ENCODE data around the gene SNCB. TPM values are rescaled to one million over a fixed set of nuclear protein-coding genes. Genes with fewer than 3 reads are reported as not detected.

SNCB gene
- total RNA-seq, 1 donor from 2014 or later = not detected

DNA sequence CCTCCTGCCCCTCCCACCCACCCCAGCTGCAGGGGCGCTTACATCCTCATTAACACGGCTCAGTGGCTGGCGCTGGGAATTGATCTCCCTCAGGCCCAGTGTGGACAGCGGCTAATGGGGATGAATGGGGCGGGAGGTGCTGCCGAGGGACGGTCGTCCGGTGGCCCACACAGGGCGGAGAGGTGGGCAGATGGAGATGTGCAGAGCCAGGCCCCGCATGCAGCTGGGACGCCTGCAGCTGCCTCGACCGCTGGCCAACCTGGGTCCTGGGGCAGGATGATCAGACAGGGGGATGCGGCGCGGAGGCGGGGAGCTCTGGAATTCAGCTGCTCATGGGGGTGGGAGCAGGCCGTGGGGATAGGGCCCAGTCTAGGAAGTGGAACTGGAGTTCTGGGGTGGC, 34.6 kb upstream of the SNCB start:
- intact Hi-C loops (cut with DNase I) = no loop called here
- Histone ChIP-seq H3K27me3 (no peaks in the 10 kb centered on the region), H3K9me3 (no peaks in the 10 kb centered on the region)

DNA sequence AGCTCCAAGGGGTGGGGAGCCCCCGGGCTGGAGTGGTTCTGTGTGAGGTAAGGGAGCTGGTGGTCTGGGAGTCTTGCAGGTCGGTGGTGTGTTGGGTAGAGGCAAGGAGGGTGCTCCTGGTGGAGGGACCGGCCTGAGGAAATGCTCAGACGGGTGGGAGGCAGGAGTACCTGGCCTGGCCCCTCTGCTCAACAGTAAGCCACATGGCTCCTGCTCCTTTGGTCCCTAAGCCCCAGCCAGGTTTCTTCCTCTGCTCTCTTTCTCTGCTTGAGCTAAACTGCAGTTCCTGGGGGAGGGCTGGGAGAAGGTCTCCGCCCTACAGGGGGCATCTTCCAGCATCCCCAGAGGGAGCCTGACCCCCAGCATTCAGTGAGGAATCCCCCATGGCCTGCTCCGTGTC, 34.1 kb upstream of the SNCB start:
- Histone ChIP-seq H3K4me1 (peaks cover 4% of the 10 kb centered on the region), H3K36me3 (no peaks in the 10 kb centered on the region), H3K4me3 (no peak overlapping the region), H3K27me3 (no peaks in the 10 kb centered on the region), H3K9me3 (no peaks in the 10 kb centered on the region), H3K27ac (no peak overlapping the region)
- no peak for TF ChIP-seq POLR2AphosphoS5 (IDR thresholded peaks at IDR 0.05; ENCODE audit: insufficient read depth in 1 of 2, low read depth in 1 of 2)
- TF ChIP-seq, protein P1, sequence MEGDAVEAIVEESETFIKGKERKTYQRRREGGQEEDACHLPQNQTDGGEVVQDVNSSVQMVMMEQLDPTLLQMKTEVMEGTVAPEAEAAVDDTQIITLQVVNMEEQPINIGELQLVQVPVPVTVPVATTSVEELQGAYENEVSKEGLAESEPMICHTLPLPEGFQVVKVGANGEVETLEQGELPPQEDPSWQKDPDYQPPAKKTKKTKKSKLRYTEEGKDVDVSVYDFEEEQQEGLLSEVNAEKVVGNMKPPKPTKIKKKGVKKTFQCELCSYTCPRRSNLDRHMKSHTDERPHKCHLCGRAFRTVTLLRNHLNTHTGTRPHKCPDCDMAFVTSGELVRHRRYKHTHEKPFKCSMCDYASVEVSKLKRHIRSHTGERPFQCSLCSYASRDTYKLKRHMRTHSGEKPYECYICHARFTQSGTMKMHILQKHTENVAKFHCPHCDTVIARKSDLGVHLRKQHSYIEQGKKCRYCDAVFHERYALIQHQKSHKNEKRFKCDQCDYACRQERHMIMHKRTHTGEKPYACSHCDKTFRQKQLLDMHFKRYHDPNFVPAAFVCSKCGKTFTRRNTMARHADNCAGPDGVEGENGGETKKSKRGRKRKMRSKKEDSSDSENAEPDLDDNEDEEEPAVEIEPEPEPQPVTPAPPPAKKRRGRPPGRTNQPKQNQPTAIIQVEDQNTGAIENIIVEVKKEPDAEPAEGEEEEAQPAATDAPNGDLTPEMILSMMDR (IDR thresholded peaks at IDR 0.05) = no peak
- no peak for TF ChIP-seq POLR2A (IDR thresholded peaks at IDR 0.05)
- DNase-seq (ENCODE audit: extremely low spot score in 2 of 2) = no peak
- intact Hi-C loops (cut with DNase I) = no loop called here

More for the DNA sequence above, 34.6 kb upstream of the SNCB start:
- no peak for TF ChIP-seq POLR2AphosphoS5 (IDR thresholded peaks at IDR 0.05; ENCODE audit: insufficient read depth in 1 of 2, low read depth in 1 of 2)
- TF ChIP-seq POLR2A (IDR thresholded peaks at IDR 0.05) = no peak
- TF ChIP-seq, protein P1 (IDR thresholded peaks at IDR 0.05) = no peak
- H3K4me1 ChIP-seq = peaks cover 4% of the 10 kb centered on the region
- H3K36me3 ChIP-seq = no peaks in the 10 kb centered on the region
- no peak for DNase-seq (ENCODE audit: extremely low spot score in 2 of 2)
- H3K27ac ChIP-seq = no peak overlapping the region
- H3K4me3 ChIP-seq = no peak overlapping the region

DNA sequence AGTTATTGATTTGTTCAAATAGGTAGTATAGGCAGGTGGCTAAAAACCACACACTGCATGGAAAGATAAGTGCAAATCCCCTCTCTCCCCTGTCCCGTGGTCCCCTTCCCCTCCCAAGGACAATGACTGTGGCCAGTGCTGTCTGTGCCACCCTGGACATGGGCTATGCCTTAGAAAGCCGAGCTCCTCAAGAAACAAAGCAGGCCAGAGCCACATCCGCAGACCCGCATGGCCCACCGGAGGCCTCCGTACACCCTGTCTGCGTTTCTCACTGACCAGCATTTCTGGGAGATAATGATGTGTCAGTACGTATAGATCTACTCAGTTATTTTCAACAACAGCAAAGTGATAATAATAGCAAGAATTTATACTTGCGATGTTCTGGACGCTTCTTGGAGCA, 33.2 kb upstream of the SNCB start:
- H3K4me3 ChIP-seq = no peak overlapping the region
- TF ChIP-seq POLR2A (IDR thresholded peaks at IDR 0.05) = no peak
- no peak for TF ChIP-seq POLR2AphosphoS5 (IDR thresholded peaks at IDR 0.05; ENCODE audit: insufficient read depth in 1 of 2, low read depth in 1 of 2)
- TF ChIP-seq, protein P1 (IDR thresholded peaks at IDR 0.05) = no peak
- no peaks in the 10 kb centered on the region for H3K36me3 ChIP-seq
- no peak for DNase-seq (ENCODE audit: extremely low spot score in 2 of 2)
- H3K4me1 ChIP-seq = peaks cover 11% of the 10 kb centered on the region
- H3K9me3 ChIP-seq = no peaks in the 10 kb centered on the region
- intact Hi-C loops (cut with DNase I) = no loop called here
- no peaks in the 10 kb centered on the region for H3K27me3 ChIP-seq
- no peak overlapping the region for H3K27ac ChIP-seq

DNA sequence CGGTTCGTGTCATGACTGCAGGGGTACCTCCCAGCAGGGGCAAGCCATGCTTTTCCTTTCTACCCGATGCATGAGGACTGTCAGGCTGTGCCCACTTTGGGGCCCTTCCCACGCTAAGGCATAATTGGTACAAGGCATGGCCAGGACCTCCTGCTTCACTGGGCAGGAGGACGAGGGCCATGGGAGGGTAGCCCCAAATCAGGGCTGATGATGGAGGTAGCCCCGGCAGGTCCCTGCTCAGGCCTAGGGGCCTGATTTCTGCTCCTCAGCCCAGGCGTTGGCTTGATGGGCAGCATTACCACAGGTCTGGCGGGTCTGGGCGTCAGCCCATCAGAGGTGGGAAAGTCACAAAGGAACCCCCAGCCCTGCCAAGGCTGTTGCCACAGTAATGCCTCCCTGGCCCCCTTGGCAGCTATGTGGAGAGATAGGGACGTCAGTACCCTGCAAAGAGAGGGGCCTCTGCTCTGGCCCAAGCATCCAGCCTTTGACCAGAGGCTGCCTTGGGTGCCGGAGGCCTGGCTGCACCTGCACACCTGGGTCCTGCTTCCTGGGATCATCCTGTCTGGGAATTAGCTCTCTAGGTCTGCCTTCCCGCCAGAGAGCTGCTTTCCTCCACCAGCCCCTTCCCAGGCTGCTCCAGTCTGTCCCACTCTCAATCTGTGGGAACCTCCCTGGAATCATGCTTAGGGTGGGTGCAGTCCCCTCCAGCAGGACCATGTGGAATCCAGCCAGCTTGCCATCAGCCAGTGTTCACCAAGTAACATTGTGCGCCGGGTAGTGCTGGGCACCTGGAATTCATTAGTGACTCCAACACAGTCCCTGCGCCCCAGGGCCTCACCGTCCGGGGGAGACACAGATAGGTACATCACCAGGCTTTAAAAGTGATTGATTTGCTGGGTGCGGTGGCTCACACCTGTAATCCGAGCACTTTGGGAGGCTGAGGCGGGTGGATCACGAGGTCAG, 32.3 kb upstream of the SNCB start:
- Histone ChIP-seq H3K36me3 (no peaks in the 10 kb centered on the region), H3K4me3 (no peak overlapping the region), H3K27me3 (no peaks in the 10 kb centered on the region), H3K9me3 (no peaks in the 10 kb centered on the region), H3K27ac (no peak overlapping the region), H3K4me1 (peaks cover 19% of the 10 kb centered on the region)
- TF ChIP-seq, protein P1 (IDR thresholded peaks at IDR 0.05) = no peak
- TF ChIP-seq POLR2AphosphoS5 (IDR thresholded peaks at IDR 0.05; ENCODE audit: insufficient read depth in 1 of 2, low read depth in 1 of 2) = no peak
- no peak for TF ChIP-seq POLR2A (IDR thresholded peaks at IDR 0.05)
- intact Hi-C loops (cut with DNase I) = no loop called here
- DNase-seq (ENCODE audit: extremely low spot score in 2 of 2) = no peak

DNA sequence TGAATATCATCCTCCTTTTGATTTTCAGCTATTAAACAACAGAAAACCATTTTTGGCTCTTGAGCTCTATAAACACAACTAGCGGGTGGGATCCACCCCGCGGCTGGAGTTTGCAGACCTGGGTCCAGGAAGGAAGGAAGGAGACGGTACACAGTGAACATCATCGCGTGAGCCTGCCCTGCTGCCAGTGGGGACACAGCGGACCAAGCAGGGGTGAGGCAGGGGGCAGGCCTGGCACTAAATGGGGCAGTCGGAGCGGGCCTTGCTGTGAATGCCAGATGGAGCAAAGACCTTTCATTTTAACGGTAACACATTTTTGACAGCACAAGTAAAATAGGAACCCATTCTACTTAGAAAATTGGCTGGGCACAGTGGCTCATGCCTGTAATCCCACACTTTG, 31.3 kb upstream of the SNCB start:
- TF ChIP-seq POLR2A (IDR thresholded peaks at IDR 0.05) = no peak
- Histone ChIP-seq H3K27ac (no peak overlapping the region), H3K9me3 (no peaks in the 10 kb centered on the region), H3K27me3 (no peaks in the 10 kb centered on the region), H3K4me1 (peaks cover 19% of the 10 kb centered on the region), H3K36me3 (peaks cover 0 to 7% of the 10 kb centered on the region in 2 donors), H3K4me3 (no peak overlapping the region)
- intact Hi-C loops (cut with DNase I) = no loop called here
- no peak for DNase-seq (ENCODE audit: extremely low spot score in 2 of 2)

Measured in vagina (tissue), 2 donors.